Progenitor cell of endocrine pancreas (in vitro differentiated cells): Measurements from ENCODE around the gene TUSC2. TPM values are rescaled to one million over a fixed set of nuclear protein-coding genes. Genes with fewer than 3 reads are reported as not detected.

Source experiments
- DNase-seq: peaks from one replicate; pipeline ENCODE4 v3.0.0; 2021; ENCODE audit warnings: low spot score; ENCODE audit not compliant: unreplicated experiment
- H3K27ac Mint-ChIP-seq: 2 replicates; pipeline ENCODE4 v1.8.0; 2021; ENCODE audit warnings: mild to moderate bottlenecking, moderate library complexity, mixed read lengths
- H3K27me3 Mint-ChIP-seq: 2 replicates; pipeline ENCODE4 v1.8.0; 2021; ENCODE audit warnings: mixed read lengths
- H3K36me3 Mint-ChIP-seq: 2 replicates; pipeline ENCODE4 v1.8.0; 2022; ENCODE audit warnings: mixed read lengths; ENCODE audit not compliant: insufficient read depth
- H3K4me1 Mint-ChIP-seq: 2 replicates; pipeline ENCODE4 v1.8.0; 2021; ENCODE audit warnings: low read depth, mixed read lengths
- H3K4me3 Mint-ChIP-seq: 2 replicates; pipeline ENCODE4 v1.8.0; 2021; ENCODE audit warnings: low read depth, mild to moderate bottlenecking, moderate library complexity, mixed read lengths
- H3K9me3 Mint-ChIP-seq: 2 replicates; pipeline ENCODE4 v1.8.0; 2021; ENCODE audit warnings: low read depth, mixed read lengths
- CTCF ChIP-seq: fragments of 200-600 bp; sonication (generic); IDR thresholded peaks from one replicate; pipeline ENCODE4 v1.5.0; 2021; ENCODE audit warnings: antibody characterized with exemption, mild to moderate bottlenecking; ENCODE audit not compliant: unreplicated experiment
- total RNA-seq: library from RNA; stranded (reverse); gene quantifications from 2 replicates; pipeline ENCODE4 v1.2.1, GENCODE V29; 2021

The TUSC2 gene
- total RNA-seq, 1 donor from 2014 or later = 34.9 TPM

- Mint-ChIP-seq H3K4me3 (no peak overlapping the region), H3K27ac (peak overlapping the region; percentile 49), H3K36me3 (peaks cover 11% of the 10 kb centered on the region), H3K9me3 (no peaks in the 10 kb centered on the region), H3K27me3 (no peaks in the 10 kb centered on the region), H3K4me1 (peaks cover 14% of the 10 kb centered on the region)
- DNase-seq = no peak
- TF ChIP-seq CTCF = no peak
Observed at GRCh38 chr3:50304601-50305000, 23.4 kb downstream of the TUSC2 start.

GRCh38 chr3:50303013-50303815 is 24.8 kb downstream of the TUSC2 start, which contains the start of gene HYAL1:
HYAL1 (minus strand) TSS chr3:50303574; CDS start chr3:50302956, 618 bp downstream.
- DNase-seq = no peak
- no peaks in the 10 kb centered on the region for H3K9me3 Mint-ChIP-seq
- peak; percentile 23 for TF ChIP-seq CTCF
- H3K4me1 Mint-ChIP-seq = peaks cover 17% of the 10 kb centered on the region
- no peak within 1 kb of the TSS for H3K4me3 Mint-ChIP-seq
- H3K27me3 Mint-ChIP-seq = no peaks in the 10 kb centered on the region
- H3K36me3 Mint-ChIP-seq = no peaks in the 10 kb centered on the region
- H3K27ac Mint-ChIP-seq = peak within 1 kb of the TSS; percentile 83

GRCh38 chr3:50302095-50303012 is 25.7 kb downstream of the TUSC2 start:
- no peaks in the 10 kb centered on the region for H3K9me3 Mint-ChIP-seq
- no peaks in the 10 kb centered on the region for H3K27me3 Mint-ChIP-seq
- no peak overlapping the region for H3K4me3 Mint-ChIP-seq
- H3K4me1 Mint-ChIP-seq = peaks cover 17% of the 10 kb centered on the region
- no peaks in the 10 kb centered on the region for H3K36me3 Mint-ChIP-seq
- DNase-seq = no peak
- H3K27ac Mint-ChIP-seq = peak overlapping the region; percentile 46
- TF ChIP-seq CTCF = no peak

GRCh38 chr3:50300681-50301254 is 27.3 kb downstream of the TUSC2 start:
- Mint-ChIP-seq H3K4me3 (no peak overlapping the region), H3K27ac (no peak overlapping the region), H3K4me1 (peaks cover 17% of the 10 kb centered on the region), H3K27me3 (no peaks in the 10 kb centered on the region), H3K9me3 (no peaks in the 10 kb centered on the region), H3K36me3 (no peaks in the 10 kb centered on the region)
- DNase-seq = no peak
- TF ChIP-seq CTCF = no peak
